HUDEP-2 (cell line): ENCODE results near the gene HOXD12.

ENCODE experiments used
- DNase-seq, 76 experiments: peaks; one replicate each; lab custom pipeline; 2025; ENCODE audit not compliant: unreplicated experiment in 76 of 76; lab: John Stamatoyannopoulos, UW

The HOXD12 gene

DNA sequence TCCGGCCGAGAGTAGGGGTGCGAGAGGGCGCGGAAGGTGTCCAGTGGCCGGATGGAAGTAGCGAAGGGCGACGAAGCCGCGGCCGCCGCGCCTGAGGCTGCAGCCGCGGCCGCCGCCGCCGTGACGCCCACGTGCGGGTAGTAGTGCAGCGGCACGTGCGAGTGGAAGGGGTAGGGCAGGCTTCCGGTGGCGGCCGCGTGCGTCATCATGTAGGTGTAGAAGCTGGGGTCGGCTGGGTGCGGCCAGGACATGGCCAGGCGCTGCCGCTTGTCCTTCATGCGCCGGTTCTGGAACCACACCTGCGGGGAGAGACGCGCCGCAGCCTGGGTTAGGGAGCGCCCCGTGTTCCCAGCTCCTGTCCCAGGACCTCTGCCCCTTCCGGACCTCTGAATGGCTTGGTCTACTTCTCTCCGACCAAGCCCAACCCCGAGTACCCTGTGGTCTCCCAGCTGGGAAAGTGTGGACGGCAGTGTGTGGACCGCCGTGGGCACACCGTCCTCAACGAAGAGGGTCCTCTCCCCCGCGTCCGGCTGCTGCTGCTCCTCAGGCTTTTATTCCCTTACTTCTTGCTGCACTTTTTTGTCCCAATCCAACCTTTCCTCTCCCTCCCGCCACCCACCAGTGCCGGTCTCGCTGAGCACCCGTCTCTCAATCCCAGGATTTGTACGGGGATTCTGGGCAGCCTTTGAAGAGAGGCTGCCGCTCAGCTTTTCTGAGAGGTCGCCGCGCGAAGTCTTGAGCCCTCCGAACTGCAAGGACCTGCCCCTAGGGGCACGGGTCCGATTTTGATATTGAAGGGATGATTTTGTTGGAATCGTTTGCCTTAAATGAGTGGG is 18.8 kb upstream of the HOXD12 start:
- peak in 20 of 76 experiments; percentile 6 to 67 (median 22) for DNase-seq

DNA sequence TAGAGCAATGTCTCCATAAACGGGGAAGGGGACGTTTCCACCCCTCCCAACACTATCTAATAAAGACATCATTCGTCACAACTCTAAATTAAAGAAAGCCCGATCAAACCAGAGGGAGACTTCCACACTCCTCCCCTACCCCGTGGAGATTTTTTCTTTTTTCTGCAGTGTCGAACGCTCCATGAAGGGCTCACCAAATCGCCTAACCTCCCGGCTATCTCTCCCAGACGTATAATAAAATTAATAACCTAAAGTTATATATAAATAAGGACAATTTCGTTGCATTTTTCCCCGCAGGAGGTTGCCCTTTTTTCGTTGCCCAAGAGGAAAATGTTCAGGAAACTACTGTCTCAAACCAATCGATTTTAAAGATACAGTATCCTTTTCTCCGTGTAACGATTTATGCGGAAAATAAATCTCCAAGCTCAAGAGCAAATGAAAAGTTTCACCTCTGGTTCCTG is 18.2 kb upstream of the HOXD12 start:
- no peak for DNase-seq

DNA sequence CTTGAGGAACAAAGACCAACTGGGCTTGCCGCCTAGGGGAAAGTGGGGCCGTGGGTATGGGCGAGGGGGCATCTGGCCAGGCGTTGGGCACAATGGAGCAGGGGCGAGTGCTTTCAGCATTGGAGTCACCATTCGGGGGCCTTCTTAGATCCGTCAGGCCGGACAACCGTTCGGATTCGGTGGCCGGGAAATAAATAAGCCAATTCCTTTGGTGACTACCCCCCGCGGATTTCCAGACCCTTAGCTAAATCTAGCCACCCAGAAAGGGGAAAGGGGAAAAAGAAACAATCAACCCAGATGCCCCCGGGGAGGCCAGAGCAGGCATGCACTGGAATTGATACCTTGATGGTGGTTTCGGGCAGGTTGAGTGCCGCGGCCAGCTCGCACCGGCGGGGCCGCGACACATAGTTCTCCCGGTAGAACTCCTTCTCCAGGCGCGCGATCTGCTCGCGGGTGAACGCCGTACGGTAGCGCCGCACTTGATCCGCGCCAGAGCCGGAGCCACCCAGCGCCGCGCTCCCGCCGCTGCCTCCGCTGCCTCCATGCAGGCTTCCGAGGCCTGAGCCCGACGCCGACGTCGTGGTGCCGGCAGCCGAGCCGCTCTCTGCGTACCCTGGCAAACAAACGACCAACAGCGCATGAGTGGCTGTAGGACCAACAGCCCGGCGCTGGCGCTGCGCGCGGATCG is 17.6 kb upstream of the HOXD12 start:
- peak in 6 of 76 experiments; percentile 10 to 43 (median 20) for DNase-seq

DNA sequence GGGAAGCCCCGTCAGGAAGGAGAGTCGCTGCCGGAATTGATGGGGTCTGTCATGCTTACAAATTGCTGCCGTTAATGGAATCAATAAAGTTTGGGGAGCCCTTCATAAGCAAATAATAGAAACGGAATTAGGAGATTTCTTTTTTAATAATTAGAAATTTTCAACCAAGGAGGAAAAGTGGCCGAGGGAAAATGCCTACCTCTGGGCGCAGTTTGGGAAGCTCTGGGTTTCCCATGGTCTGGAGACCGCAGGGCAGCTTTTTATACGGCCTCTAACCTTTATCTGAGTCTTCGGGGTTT is 17.1 kb upstream of the HOXD12 start:
- no peak for DNase-seq

DNA sequence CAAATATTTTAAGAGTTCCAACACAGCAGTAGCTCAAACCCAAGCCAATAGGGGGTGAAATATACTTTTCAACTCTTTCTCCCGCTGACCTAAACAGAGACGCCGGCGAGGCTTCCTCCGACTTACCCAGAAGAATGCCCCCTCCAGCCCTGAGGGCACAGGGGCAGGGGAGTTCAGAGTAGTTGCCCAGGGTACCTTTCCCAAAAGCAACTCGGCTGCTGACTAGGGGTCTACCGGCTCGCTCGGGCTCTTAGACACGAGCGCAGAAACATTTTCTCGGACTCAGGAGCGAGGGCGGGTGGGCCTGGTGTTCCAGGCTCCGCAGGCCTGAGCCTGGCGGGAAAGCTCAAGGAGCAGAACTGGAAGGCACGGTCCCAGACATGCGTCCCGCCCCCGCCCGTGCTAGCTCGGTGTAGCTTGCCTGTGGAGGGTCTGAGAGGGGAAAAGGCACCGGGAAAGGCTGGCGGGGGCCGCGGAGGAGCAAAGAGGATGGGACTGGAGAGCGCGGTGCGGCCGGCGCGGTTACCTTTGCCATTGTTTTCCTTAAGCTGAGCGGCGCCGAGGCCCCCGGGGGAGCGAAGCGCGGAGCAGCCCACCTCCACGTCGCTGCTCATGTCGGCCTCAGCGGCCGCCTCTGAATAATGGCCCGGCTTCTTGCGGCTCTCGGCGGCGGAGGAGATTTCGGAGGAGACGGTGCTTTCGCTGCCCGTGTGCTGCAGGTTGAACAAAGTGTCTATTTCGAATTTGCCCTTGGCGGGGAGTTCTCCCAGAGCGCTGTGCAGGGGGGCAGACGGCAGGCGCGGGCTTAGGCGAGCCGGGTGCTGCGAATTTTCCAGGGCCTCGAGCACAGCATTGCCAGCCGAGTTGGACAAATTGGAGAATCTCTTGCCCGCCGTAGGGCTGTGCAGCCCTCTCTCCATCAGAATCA is 16.5 kb upstream of the HOXD12 start:
- no peak for DNase-seq

DNA sequence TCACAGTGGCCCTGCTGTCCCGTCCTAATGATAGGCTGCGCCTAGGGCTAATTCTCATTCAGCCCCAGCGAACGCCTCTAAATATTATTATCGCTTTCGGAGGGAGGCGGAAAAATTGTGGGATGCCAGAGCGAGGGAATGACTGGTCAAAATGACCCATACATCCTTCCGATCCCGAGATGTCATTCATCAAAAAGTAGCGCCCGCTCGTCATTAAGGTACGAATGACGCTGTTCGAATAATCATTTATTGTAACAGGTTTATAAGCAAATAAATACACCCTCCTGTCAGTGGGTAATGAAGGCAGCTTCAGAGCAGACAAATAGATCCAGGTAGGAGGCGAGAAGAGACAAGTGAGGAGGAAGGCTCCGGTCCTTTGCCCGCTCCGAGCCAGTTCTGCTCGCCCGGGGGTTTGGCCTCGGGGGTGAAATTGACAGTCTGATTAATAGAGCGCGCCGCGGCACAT is 15.8 kb upstream of the HOXD12 start, which contains the start of gene EVX2:
Gene EVX2, minus strand, starts transcription at position 167 of the 466 bp plus-strand sequence. CDS start 186 bp downstream, outside the sequence.
- no peak for DNase-seq

DNA sequence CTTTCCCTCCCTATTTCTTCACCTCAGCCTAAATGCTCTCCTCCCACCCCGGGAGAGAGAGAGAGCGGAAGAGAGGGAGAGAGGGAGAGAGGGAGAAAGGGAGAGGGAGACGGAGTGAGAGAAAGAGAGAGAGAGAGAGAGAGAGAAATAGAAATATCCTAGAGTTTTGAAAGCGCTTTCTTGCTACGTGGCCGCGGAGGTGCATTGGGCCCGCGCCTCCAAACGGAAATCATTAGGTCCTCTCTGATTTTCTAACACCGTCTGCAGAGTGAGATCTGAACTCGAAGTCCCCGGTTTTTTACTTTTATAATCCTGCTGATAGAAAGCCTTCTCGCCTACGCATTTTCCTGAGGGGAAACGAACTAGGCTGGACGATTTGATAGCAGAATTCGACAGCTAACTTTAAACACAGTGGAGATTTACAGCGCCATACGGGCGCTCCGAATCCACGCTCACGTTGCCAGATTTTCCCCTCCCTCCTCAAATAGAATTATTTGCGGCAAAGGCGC is 14.9 kb upstream of the HOXD12 start:
- no peak for DNase-seq

DNA sequence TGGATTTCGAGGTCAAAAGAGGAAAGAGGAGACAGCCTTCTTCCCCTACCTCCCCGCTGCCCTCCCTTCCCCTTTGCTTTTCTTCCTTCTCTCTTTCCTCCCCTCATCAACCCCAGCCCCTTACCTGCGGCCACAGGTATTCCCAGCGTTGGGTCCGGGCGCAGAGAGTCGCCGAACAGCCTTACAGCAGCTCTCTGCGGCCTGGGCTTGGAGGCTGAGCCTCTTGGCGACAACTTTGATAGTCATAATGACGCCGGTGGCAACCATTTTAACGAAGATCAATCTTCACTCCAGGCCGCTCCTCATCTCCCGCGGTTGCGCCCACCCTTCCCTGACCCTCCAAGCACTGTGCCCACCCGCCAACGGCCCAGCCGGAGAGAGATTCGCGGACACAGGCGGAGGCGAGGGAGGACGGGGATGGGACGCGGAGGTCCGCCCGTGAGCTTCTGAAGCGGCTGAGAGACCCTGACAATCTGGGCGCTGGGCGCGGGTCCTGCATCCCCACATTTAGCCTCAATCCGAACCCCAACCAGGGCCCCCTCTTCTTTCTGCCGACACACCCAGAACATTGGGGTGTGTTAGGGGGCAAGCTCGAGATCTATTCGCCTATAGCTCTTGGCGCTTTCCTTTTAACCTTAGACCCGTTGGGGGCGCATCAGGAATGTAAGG is 14.3 kb upstream of the HOXD12 start:
- no peak for DNase-seq

DNA sequence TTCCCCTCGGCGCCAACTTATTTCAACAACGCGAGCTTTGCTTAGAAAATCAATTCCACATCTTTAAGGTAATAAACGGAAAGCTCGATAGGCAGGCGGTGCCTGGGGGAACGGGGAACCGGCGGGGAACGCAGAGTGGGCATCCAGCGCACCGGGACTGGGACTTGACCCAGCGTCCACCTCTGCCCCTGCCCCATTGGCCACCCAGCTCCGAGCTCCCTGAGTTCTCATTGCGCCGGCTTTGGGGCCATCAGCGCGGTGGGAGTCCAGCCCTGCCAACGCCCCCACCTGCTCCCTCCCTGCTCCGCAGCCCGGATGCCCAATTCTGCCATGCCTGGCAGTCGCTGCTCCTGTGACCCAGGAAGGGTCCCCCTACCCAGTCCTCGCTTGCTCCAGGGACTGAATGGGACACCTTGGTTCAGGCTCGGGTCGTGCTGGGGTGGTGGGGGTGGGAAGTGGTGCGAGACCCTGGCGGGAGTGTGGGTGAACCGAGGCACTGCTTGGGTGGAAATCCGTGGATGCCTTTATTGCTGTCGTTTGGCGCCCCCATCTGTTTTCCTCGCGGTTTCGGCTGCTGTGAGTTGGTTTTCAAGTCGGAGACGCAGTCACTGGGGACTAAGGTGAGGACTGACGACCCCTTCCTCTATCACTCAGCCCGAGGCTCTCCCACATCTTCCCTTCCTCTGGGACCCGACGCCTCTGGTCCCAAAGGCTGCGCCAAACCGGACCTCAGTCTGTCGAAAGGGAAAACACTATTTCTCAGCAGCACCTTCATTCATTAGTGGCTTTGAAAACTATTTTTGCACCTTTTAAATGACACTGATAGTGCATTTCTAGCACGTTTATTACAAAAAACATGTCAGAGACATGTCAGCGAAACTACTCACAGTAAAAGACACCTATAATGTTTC is 13.5 kb upstream of the HOXD12 start:
- DNase-seq, result peak in 30 of 76 experiments; percentile 5 to 45 (median 24)

DNA sequence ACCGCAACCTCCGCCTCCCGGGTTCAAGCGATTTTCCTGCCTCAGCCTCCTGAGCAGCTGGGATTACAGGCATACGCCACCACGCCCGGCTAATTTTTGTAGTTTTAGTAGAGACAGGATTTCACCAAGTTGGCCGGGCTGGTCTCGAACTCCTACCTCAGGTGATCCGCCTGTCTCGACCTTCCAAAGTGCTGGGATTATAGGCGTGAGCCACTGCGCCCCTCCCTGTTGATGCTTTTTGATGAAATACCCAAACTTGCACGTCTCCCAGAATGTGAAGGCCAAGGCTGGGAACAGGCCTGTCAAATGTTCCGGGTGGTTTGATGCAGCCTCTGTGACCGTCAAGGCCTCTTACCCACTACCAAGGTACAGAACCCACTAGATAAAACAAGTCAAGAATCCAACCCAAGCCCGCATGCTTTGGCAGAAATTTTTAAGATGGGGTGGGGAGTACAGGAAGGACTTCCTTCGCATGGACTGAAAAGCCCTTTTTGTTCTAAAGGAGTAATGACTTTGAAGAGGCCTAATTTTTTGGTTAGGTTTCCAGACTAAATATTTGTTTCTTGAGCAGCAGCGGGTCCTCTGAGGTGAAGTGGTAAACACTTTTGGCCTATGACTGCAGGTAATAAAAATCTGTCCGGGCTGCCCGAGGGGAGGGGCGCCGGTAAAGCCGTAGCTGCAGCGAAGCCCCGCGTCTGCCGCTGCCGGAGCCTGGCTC is 12.1 kb upstream of the HOXD12 start:
- no peak for DNase-seq

DNA sequence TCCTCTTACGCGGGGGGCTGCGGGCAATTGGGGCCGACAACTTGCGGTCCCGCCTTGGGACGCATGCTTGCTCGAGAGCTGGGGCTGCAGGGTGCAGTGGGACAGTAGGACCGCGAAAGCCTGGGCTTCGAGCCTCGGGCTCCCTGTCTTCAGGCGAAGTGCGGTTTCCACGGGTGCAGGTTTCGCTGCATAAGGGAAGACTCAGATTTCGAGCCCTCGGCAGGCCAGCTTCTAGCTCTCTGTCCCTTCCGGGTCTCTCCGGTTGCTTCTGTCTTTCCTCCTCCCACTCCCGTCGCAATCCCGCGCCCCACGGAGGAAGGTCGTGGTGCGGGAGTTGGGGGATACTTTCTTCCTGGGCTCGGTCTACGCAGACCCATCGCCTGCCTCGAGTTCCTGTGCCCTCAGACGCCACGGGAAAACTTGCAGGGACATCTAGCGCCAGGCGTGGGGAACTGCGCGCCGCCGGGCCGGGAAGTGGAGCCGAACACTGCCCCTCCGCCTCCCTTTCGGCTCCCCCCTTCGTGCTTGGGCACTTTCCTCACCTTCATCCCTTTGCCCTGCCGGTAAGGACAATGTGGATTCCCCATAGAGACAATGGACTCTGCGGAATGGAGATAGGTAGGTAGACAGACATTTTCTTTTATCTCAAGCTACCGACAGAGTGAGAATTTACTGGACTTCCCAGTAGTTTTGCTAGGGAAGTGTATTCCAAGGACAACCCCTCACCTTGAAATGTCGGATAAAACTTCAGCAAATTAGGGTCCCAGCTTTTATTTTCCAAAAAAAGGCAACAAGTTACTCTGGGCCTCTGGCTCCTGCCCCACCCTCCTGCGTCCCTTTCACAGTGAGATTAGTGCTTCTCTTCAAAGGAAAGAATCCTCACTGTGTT is 11.3 kb upstream of the HOXD12 start:
- peak in 28 of 76 experiments; percentile 3 to 41 (median 20) for DNase-seq

DNA sequence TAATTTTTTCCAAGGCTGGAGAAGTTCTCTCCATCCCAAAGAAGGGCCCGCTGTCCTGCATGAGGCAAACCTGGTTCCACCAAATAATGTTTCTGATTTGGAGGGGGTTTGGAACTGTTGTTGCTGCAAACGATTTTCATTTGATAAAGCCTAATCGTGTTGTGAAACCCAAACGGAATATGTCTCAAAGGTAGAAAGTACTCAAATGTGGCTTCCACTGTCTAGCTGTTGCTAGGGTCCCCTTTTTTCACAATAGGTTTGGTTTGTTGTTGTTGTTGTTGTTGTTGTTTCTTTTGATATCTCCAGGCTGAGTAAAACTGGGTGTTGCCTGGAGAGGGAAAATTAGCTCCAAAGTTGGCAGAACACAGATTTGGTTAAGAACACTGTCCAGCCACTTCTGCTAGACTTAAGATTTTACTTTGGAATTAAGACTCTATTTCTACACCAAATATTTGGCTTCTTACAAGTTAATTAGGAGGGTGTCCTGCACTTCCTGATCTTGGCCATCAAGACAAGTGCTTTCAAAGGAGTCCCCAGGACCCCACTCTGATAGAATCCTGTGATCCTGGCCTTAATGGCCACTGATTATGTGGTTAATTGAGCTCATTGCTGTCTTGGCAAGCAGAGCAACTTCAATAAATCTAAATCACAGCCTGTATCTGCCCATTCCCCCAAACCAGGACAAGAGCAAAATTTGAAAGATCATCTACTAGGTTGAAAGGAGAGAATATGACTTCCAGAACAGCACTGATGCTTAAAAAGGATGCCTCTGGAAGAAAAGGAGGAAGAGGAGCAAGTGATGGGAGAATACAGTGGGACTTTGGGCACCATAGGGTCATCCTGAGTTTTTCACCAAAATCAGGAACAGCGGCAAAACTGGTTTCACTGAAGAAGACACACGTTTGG is 10.4 kb upstream of the HOXD12 start:
- DNase-seq, result no peak

DNA sequence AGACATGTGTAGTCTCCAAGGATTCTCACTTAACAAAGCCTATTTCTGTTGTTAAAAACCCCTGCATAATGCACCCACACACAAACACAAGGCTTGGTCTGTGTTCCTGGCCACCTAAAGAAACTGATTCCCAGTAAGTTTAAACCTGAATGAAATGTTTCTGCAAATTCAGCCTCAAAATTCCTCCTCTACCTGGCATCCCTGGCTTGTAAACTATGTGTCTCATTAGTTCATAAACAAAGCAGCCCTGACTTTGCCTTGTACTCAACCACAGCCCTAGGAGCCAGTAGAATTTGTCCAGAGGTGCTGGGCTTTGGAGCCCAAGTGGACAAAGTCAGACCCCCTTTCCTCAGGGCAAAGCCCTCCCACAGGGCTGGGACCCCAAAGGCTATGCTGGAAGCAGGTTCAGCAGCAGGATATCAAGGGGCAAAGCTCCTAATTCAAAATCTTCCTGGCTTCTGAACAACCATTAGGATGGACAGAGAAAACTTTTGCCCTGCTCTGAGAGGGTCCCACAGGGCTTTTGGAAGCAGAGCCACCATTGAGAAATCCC is 9.7 kb upstream of the HOXD12 start:
- DNase-seq, result no peak

DNA sequence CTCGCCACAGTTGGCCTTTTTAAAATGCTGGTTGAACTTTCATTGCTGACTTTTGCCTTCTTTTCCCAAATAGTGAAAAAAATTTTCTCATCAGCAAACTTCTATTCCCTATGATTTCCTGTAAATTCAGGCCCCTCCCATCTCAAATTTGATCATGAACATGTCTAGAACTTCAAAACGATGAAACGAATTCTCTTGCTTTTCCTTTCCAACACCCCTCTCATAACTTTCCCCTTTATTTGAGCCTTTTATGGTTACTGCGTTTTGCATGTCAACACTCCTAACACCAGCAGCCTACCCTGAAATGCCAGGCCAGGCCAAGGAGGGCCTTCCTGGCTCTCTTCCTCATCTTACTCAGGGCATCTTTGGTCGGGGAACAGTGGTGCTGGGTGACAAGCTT is 8.7 kb upstream of the HOXD12 start:
- DNase-seq, result no peak

DNA sequence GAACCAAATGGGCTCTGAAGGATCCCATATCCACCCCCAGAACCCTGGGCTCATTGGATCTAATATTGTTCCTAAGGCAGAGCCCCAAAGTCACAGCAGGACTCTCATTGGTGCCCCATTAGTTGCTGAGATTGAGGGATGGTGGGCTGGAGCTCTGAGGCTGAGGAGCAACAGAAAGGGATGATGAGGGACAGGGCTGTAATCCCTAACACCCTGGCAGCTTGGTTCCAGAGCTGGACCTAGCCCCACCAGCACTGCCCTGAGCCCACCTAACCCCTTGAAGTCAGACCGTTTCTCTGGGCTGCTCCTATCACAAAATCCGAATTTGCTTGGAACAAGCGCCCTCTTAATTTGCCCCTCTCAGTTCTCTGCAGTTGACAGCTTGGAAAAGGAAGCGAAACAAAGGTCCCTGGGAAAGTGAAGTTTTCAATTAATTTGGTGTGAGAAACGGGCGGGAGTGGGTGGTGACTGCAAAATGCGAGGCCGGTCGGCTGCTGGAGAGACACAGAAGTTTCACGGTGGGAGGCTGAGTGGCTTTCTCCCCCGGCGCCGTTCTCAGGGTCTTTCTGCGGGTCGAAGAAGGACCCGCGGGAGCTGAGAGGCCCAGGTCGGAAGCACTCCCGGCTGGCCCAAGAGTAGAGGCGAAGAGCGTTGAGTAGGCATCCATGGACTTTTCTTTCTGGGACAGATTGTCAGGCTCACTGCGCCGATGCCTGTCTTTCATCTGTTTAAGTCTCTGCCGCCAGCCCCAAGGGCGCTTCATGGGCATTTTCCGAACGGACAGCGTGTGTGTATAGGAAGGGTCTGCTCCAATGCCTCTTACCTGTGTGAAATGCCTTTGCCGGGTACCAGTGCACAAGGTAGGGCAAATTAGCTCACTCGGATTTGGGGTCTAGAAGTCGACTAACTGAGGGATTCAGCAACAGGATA is 8.0 kb upstream of the HOXD12 start:
- no peak for DNase-seq
